Mononuclear cell (primary cell): ENCODE data around the gene IGFALS. TPM values are rescaled to one million over a fixed set of nuclear protein-coding genes. Genes with fewer than 3 reads are reported as not detected.

Source experiments
- H3K27me3 ChIP-seq: 2 replicates; pipeline ENCODE4 v1.6.0; 2011; ENCODE audit warnings: low read length, control low read depth; ENCODE audit not compliant: insufficient read depth
- H3K4me1 ChIP-seq: 2 replicates; pipeline ENCODE4 v1.5.1; 2011; ENCODE audit warnings: mild to moderate bottlenecking, low read length, control low read depth; ENCODE audit not compliant: insufficient read depth
- H3K4me3 ChIP-seq: 2 replicates; pipeline ENCODE4 v1.5.1; 2011; ENCODE audit warnings: mild to moderate bottlenecking, low read length, moderate library complexity
- H3K9me3 ChIP-seq: 2 replicates; pipeline ENCODE4 v1.5.1; 2011; ENCODE audit warnings: low read depth, mild to moderate bottlenecking, control low read depth, low read length
- total RNA-seq: library from RNA; depleted of rRNA; stranded (reverse); fragments of >200 nt; gene quantifications from one replicate; pipeline ENCODE4 v1.2.3, GENCODE V29; 2012

Gene IGFALS
- total RNA-seq, 1 donor: 0.63 TPM

DNA sequence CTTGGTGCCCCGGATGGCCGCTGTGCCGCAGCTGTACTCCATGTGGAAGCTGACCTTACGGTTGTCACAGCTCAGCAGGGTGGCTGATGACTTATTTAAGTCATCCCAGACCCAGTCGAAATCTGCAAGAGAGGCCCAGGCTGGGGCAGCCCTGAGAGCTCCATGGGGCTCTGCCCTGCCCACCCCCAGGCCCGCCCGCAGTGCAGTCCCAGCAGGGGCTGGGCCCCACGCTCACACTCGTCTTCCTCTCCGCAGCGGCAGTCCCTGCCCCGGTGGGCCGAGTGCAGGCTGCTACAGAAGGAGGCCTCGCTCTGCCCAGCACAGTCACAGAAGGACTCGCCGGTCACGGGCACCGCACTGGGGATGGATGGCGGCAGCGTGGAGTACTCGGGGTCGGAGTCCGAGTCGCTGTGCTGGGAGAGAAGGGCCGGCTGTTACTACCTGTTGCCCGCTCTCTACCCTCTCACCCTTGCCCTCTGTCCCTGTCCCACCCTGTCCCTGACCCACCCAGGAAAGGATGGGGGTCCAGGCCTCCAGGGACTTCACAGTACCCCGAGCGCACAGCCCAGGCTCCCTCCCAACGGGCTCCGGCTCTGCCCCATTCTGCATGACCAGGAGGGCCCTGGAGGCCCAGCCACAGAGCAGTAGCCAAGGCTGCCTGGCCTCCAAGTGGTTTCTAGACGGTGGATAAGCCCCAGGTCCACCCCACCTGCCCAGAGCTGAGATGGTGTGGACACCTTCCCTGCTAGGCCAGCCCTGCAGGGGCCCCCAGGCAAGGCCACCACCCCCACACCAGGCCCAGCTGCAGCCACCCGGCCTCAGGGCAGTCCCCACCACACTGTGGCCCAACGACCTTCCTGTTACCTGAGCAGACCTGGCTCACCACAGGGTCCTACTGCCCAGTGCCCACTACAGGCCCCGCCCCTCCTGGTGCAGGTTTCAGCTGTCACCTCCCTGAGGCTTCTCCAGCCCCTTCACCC is 15.0 kb downstream of the IGFALS start:
- no peak overlapping the region for H3K4me3 ChIP-seq
- peaks cover 33% of the 10 kb centered on the region for H3K4me1 ChIP-seq

GRCh38 chr16:1777375-1778199 is 15.9 kb downstream of the IGFALS start:
- Histone ChIP-seq H3K4me1 (peaks cover 30% of the 10 kb centered on the region), H3K9me3 (no peaks in the 10 kb centered on the region), H3K4me3 (no peak overlapping the region), H3K27me3 (no peaks in the 10 kb centered on the region)

More for the DNA sequence above, 15.0 kb downstream of the IGFALS start:
- H3K27me3 ChIP-seq: no peaks in the 10 kb centered on the region
- no peaks in the 10 kb centered on the region for H3K9me3 ChIP-seq

GRCh38 chr16:1776991-1777374 is 16.5 kb downstream of the IGFALS start:
- no peaks in the 10 kb centered on the region for H3K9me3 ChIP-seq
- no peaks in the 10 kb centered on the region for H3K27me3 ChIP-seq
- H3K4me1 ChIP-seq: peaks cover 36% of the 10 kb centered on the region
- no peak overlapping the region for H3K4me3 ChIP-seq

DNA sequence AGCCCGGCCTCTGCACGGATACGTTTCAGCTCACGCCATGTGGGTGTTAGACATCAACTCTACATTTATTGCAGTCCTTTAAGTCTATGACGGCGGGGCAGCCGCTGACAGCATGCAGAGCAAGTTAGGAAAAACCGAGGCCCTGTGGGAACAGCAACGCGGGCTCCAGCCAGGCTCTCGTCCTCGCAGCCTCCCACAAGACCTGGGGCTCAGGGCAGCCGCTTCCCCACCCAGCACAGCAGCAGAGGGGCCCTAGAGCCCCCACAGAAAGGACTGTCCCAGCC is 16.9 kb downstream of the IGFALS start:
- Histone ChIP-seq H3K4me1 (peaks cover 38% of the 10 kb centered on the region), H3K4me3 (no peak overlapping the region), H3K9me3 (no peaks in the 10 kb centered on the region), H3K27me3 (no peaks in the 10 kb centered on the region)

DNA sequence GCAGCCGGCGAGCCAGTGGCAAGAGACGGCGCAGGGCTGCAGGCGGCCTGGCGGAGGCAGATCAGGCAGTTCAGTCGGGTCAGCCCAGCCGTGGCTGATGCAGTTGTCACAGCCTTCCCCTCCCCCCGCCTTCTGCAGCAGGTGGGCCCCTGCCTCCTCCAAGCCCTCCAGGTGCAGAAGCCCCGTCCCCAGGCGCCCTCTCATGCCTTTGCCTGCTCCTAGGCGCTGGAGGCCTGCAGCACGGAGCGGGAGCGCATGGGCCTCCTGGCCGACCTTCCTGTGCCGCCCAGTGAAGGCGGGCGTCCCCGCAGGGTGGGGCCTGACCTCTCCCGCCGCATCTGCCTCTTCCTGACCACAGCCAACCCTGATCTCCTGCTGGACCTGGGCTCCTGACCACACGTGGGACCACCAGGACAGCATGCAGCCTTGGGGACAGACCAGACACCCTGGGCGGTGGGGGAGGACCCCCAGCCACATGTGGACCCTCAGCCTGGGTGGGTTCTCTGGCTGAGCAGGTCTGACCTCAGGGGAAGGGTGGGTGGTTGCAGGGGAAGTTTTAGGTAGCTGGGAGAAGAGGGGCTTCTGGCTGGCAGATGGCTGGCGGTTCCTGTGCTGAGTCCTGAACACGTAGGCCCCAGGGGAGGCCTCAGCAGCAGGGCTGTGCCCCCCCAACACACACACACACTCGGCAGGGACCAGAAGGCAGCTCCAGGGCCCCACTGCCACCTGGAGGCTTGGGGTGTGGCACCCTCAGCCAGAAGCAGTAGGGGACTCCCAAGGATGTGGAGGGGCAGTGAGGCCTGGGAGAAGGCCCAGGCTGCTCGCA is 17.4 kb downstream of the IGFALS start:
- Histone ChIP-seq H3K9me3 (no peaks in the 10 kb centered on the region), H3K4me1 (peaks cover 32% of the 10 kb centered on the region), H3K27me3 (no peaks in the 10 kb centered on the region), H3K4me3 (no peak overlapping the region)

- no peaks in the 10 kb centered on the region for H3K9me3 ChIP-seq
- no peak overlapping the region for H3K4me3 ChIP-seq
- peaks cover 32% of the 10 kb centered on the region for H3K4me1 ChIP-seq
- H3K27me3 ChIP-seq: no peaks in the 10 kb centered on the region
Observed at GRCh38 chr16:1775006-1775845, 18.3 kb downstream of the IGFALS start.

DNA sequence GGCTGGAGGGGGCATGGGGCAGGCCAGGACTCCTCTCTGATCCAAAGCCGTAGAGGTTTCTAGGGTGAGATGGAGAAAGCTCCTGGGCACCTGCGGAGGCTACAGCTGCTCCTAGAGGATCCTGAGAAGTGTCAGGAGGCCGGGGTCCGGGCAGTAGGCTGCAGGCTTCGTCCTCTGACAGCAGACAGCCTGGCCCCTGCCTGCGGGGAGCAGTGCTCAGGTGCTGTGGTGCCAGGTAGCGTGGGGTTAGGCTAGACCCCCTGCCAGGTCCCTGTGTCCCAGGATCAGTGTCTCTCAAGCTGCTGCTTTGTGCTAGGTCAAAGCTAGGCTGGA is 19.1 kb downstream of the IGFALS start:
- no peaks in the 10 kb centered on the region for H3K27me3 ChIP-seq
- H3K4me1 ChIP-seq: peaks cover 36% of the 10 kb centered on the region
- H3K4me3 ChIP-seq: no peak overlapping the region
- no peaks in the 10 kb centered on the region for H3K9me3 ChIP-seq

- Histone ChIP-seq H3K4me1 (peaks cover 36% of the 10 kb centered on the region), H3K9me3 (no peaks in the 10 kb centered on the region), H3K27me3 (no peaks in the 10 kb centered on the region), H3K4me3 (peak overlapping the region; percentile 88)
Observed at GRCh38 chr16:1773703-1774447, 19.6 kb downstream of the IGFALS start.

DNA sequence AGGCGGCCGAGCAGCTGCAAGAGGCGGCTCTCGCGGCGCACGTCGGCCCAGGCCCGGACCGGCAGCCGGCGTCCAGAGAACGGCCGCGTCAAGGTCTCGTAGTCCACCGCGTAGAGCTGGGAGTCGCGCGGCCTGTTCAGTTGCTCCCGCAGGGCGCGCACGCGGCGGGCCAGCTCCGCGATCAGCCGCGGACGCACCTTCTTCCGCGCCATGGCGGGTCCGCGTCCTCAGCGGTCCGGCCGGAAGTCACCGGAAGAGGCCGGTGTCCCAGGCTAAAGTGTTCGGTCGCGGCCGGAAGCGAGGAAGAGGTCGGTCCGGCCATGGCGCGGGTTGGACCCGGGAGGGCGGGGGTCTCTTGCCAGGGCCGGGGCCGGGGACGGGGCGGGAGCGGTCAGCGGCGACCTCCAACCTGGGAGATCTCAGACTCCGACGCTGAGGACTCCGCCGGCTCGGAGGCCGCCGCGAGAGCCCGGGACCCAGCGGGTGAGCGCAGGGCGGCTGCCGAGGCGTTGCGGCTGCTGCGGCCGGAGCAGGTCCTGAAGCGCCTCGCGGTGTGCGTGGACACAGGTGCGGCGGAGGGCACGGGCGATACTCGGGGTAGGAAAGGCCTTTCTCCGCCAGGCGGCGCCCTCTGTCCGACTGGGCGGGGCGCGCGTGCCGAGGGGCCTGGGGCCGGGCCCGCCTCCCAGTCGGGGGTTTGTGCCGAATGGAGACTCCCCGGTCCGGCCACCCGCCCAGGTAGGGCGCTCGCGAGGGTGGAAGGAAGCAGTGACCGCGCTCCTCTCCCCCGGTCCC is 20.4 kb downstream of the IGFALS start, which contains the start of gene MRPS34:
Gene MRPS34, minus strand, starts transcription at position 227 of the 795 bp plus-strand sequence. Its CDS starts 15 bp downstream, at position 212.
- H3K9me3 ChIP-seq: no peaks in the 10 kb centered on the region
- H3K4me3 ChIP-seq: peak within 1 kb of the TSS; percentile 88

GRCh38 chr16:1772362-1772907 is 21.1 kb downstream of the IGFALS start, which contains the start of gene EME2:
EME2 (plus strand) TSS chr16:1772810; CDS start chr16:1773228, 418 bp downstream.
- Histone ChIP-seq H3K27me3 (no peaks in the 10 kb centered on the region), H3K4me1 (peaks cover 36% of the 10 kb centered on the region)

More for the DNA sequence above, 20.4 kb downstream of the IGFALS start, which contains the start of gene MRPS34:
- peaks cover 36% of the 10 kb centered on the region for H3K4me1 ChIP-seq
- H3K27me3 ChIP-seq: no peaks in the 10 kb centered on the region

DNA sequence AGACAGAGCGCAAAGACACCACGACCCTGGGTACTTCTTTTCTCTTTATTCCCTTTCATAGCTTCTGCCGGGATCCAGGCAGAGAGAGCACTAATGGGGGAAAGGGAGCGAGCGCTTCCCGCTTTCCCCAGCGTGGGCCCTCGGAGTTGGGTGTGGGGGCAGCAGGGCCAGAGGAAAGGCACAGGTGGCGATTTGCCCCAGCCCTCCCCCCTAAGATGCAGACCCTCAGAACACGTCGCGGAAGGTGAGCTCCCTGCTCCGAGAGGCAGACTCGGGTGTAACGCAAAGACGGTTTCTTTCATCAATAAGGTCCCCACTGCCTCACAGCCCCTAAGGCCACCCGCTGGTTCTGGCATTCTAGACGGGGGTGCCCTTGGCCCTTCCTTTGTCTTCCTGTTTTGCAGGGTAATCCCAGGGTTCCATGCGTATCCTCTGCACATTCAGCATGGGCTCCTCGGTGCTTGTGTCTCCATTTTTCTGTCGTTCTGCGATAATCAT is 21.6 kb downstream of the IGFALS start:
- Histone ChIP-seq H3K4me3 (peak overlapping the region; percentile 88), H3K27me3 (no peaks in the 10 kb centered on the region)

More at GRCh38 chr16:1772362-1772907, 21.1 kb downstream of the IGFALS start, which contains the start of gene EME2:
- Histone ChIP-seq H3K9me3 (no peaks in the 10 kb centered on the region), H3K4me3 (peak within 1 kb of the TSS; percentile 88)

DNA sequence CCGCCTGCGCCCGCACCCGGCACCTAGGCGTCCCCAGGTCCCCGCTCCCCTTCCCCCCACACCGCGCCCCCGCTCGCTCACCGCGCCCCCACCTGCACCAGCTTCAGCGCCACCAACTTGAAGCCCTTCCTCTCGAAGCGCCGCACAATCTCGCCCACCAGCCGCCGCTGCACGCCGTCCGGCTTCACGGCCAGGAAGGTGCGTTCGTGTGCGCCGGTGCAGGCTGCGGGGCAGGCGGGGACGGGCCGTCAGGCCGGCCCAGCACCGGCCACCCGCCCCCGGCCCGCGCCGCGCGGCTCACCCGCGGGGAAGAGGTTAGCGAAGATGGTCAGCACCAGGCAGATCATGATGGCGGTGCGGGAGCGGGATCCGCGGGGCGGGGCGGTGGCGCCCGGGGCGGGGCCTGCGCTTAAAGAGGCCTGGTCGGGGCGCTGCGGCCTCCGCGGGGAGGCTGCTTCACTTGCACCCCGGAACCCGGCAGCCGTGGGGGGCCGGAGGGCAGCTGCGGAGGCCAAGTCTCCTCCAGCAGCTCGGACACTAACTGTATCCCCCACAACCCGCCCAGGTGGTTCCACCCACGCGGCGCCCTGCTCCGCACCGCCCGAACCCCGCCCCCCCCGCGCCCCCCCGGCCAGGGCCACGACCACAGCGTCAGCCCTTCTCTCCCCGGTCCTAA is 22.2 kb downstream of the IGFALS start, which contains the start of gene NME3:
Gene NME3, minus strand, starts transcription at position 356 of the 676 bp plus-strand sequence. Its CDS starts 9 bp downstream, at position 347.
- Histone ChIP-seq H3K27me3 (no peaks in the 10 kb centered on the region), H3K4me1 (peaks cover 36% of the 10 kb centered on the region), H3K4me3 (peak within 1 kb of the TSS; percentile 88), H3K9me3 (no peaks in the 10 kb centered on the region)

More for the DNA sequence above, 21.6 kb downstream of the IGFALS start:
- Histone ChIP-seq H3K4me1 (peaks cover 36% of the 10 kb centered on the region), H3K9me3 (no peaks in the 10 kb centered on the region)
